SK-N-SH (cell line): ENCODE measurements around the gene SRRD. TPM values are rescaled to one million over a fixed set of nuclear protein-coding genes. Genes with fewer than 3 reads are reported as not detected.

Experiments
- CTCF ChIA-PET: fragments of 300-600, 350-600 bp; formaldehyde crosslinking; extraction: SDS; loops from one replicate; lab custom pipeline; 2021; lab: Yijun Ruan, JAX
- POLR2A ChIA-PET: fragments of 350-600 bp; sonication (Branson Sonifier 250); formaldehyde crosslinking; extraction: SDS; loops from one replicate; lab custom pipeline; 2020; ENCODE audit warnings: antibody characterized with exemption, inconsistent platforms; lab: Yijun Ruan, JAX
- DNase-seq: peaks from one replicate; pipeline ENCODE4 v3.0.0; 2012
- H2AFZ ChIP-seq: fragments of 200-600 bp; sonication (generic); 2 replicates; pipeline ENCODE4 v1.8.1; 2016; ENCODE audit warnings: antibody characterized with exemption, mild to moderate bottlenecking, low read depth
- H3F3A ChIP-seq: fragments of 200-600 bp; sonication (generic); replicated peaks from 2 replicates; pipeline ENCODE3; 2016; ENCODE audit warnings: antibody characterized with exemption, mild to moderate bottlenecking; ENCODE audit not compliant: insufficient read depth
- H3K27ac ChIP-seq, 2 experiments: fragments of 200-500 bp in 1 of 2; fragments of 200-600 bp in 1 of 2; sonication (Bioruptor generic) in 1 of 2; sonication (generic), shearing (Covaris generic) in 1 of 2; 2 replicates each; pipeline versions ENCODE4 v1.5.1 to v1.6.1; 2014 to 2016; ENCODE audit warnings: low read depth in 2 of 2, inconsistent platforms in 1 of 2, low read length in 1 of 2, mild to moderate bottlenecking in 1 of 2, mixed read lengths in 1 of 2
- H3K27me3 ChIP-seq: fragments of 200-600 bp; sonication (generic), shearing (Covaris generic); 2 replicates; pipeline ENCODE4 v1.6.1; 2016; ENCODE audit warnings: mixed run types; ENCODE audit not compliant: insufficient read depth
- H3K36me3 ChIP-seq, 2 experiments: fragments of 200-500 bp in 1 of 2; fragments of 200-600 bp in 1 of 2; sonication (Bioruptor generic) in 1 of 2; sonication (generic) in 1 of 2; replicated peaks in 1 of 2; 2 replicates each; pipeline versions ENCODE3 to v1.5.1; 2014 to 2016; ENCODE audit warnings: low read length in 1 of 2, mild to moderate bottlenecking in 1 of 2; ENCODE audit not compliant: insufficient read depth in 2 of 2, control insufficient read depth in 1 of 2
- H3K4me1 ChIP-seq, 2 experiments: fragments of 200-500 bp in 1 of 2; fragments of 200-600 bp in 1 of 2; sonication (Bioruptor generic) in 1 of 2; sonication (generic), shearing (Covaris generic) in 1 of 2; 2 replicates each; pipeline versions ENCODE4 v1.5.1 to v1.6.1; 2014 to 2016; ENCODE audit warnings: low read depth in 1 of 2, low read length in 1 of 2, mixed run types in 1 of 2; ENCODE audit not compliant: insufficient read depth in 2 of 2, control insufficient read depth in 1 of 2
- H3K4me2 ChIP-seq: fragments of 200-600 bp; sonication (generic), shearing (Covaris generic); 2 replicates; pipeline ENCODE4 v1.6.1; 2017; ENCODE audit warnings: mixed run types
- H3K4me3 ChIP-seq, 2 experiments: fragments of 200-500 bp in 1 of 2; fragments of 200-600 bp in 1 of 2; sonication (Bioruptor generic) in 1 of 2; sonication (generic), shearing (Covaris generic) in 1 of 2; 2 replicates each; pipeline versions ENCODE4 v1.5.1 to v1.8.1; 2014 to 2016; ENCODE audit warnings: low read depth in 2 of 2, inconsistent platforms in 1 of 2, low read length in 1 of 2, mild to moderate bottlenecking in 1 of 2, mixed read lengths in 1 of 2, moderate library complexity in 1 of 2
- H3K79me2 ChIP-seq: fragments of 200-600 bp; sonication (generic); 2 replicates; pipeline ENCODE4 v1.8.1; 2017; ENCODE audit warnings: mild to moderate bottlenecking; ENCODE audit not compliant: insufficient read depth
- H3K9ac ChIP-seq: fragments of 200-600 bp; sonication (generic); 2 replicates; pipeline ENCODE4 v1.6.1; 2017; ENCODE audit warnings: mixed run types
- H3K9me2 ChIP-seq: fragments of 200-600 bp; sonication (generic); 2 replicates; pipeline ENCODE4 v1.6.1; 2017; ENCODE audit warnings: mixed run types
- H3K9me3 ChIP-seq: fragments of 200-600 bp; sonication (generic); 2 replicates; pipeline ENCODE4 v1.6.1; 2017; ENCODE audit warnings: mixed run types, mild to moderate bottlenecking, moderate library complexity
- H4K20me1 ChIP-seq: fragments of 200-600 bp; sonication (generic); 2 replicates; pipeline ENCODE4 v1.6.1; 2017; ENCODE audit warnings: mild to moderate bottlenecking, mixed run types; ENCODE audit not compliant: insufficient read depth
- CHD2 ChIP-seq: fragments of 150-350 bp; IDR thresholded peaks from 2 replicates; pipeline ENCODE4 v1.6.1; 2018; ENCODE audit warnings: low read length; ENCODE audit not compliant: partially characterized antibody
- EZH2phosphoT487 ChIP-seq: fragments of 200-600 bp; sonication (generic); IDR thresholded peaks from 2 replicates; pipeline ENCODE4 v1.6.1; 2017; ENCODE audit warnings: low read depth, mixed run types, mild to moderate bottlenecking, antibody characterized with exemption, moderate library complexity, borderline replicate concordance
- FOXM1 ChIP-seq: IDR thresholded peaks from 2 replicates; pipeline ENCODE4 v1.4.0; 2012; ENCODE audit warnings: low read depth, mild to moderate bottlenecking
- GATA2 ChIP-seq: sonication (generic); formaldehyde crosslinking; IDR thresholded peaks from 2 replicates; pipeline ENCODE4 v1.5.0; 2020; ENCODE audit warnings: mild to moderate bottlenecking, missing genetic modification reagents
- NFIC ChIP-seq: IDR thresholded peaks from 2 replicates; pipeline ENCODE4 v1.4.0; 2012; ENCODE audit warnings: borderline replicate concordance
- NRF1 ChIP-seq: IDR thresholded peaks from 2 replicates; pipeline ENCODE4 v1.6.1; 2012; ENCODE audit warnings: low read depth, mild to moderate bottlenecking, low read length
- RAD21 ChIP-seq: IDR thresholded peaks from 2 replicates; pipeline ENCODE4 v1.6.1; 2012; ENCODE audit warnings: mild to moderate bottlenecking, low read length
- RFX5 ChIP-seq: IDR thresholded peaks from 2 replicates; pipeline ENCODE4 v1.6.1; 2012; ENCODE audit warnings: mild to moderate bottlenecking, improper control_type of control experiment, low read length
- RXRA ChIP-seq: IDR thresholded peaks from 2 replicates; pipeline ENCODE4 v1.4.0; 2012; ENCODE audit warnings: low read depth, mild to moderate bottlenecking, borderline replicate concordance
- SIN3A ChIP-seq: IDR thresholded peaks from 2 replicates; pipeline ENCODE4 v1.6.1; 2012; ENCODE audit warnings: low read depth, mild to moderate bottlenecking, low read length, moderate library complexity, borderline replicate concordance
- SMC3 ChIP-seq: IDR thresholded peaks from 2 replicates; pipeline ENCODE4 v1.6.1; 2012; ENCODE audit warnings: low read depth, low read length, improper control_type of control experiment
- TAF1 ChIP-seq: IDR thresholded peaks from 2 replicates; pipeline ENCODE4 v1.6.1; 2012; ENCODE audit warnings: low read depth, mild to moderate bottlenecking, low read length, moderate library complexity, borderline replicate concordance
- USF2 ChIP-seq: fragments of 150-350 bp; IDR thresholded peaks from 2 replicates; pipeline ENCODE4 v1.6.1; 2017; ENCODE audit warnings: antibody characterized with exemption, low read length, low read depth, borderline replicate concordance
- ZBTB33 ChIP-seq: IDR thresholded peaks from 2 replicates; pipeline ENCODE4 v1.4.0; 2012; ENCODE audit warnings: low read depth, borderline replicate concordance
- WGBS: methylation state at CpG from one replicate; pipeline ENCODE4 v1.1.6; 2017; ENCODE audit warnings: low lambda C conversion rate; 5-methylcytosine and 5-hydroxymethylcytosine counted together
- polyA plus RNA-seq, 3 experiments: library from polyadenylated mRNA; depleted of rRNA; stranded (reverse); fragments of >200 nt; gene quantifications; 2 replicates each; pipeline ENCODE4 v1.2.3, GENCODE V29; 2012
- TF ChIP-seq, protein P1 (sequence below): fragments of 200-600 bp; sonication (generic); IDR thresholded peaks from 2 replicates; pipeline ENCODE4 v1.6.1; 2017; ENCODE audit warnings: antibody characterized with exemption, mild to moderate bottlenecking, moderate library complexity

Gene SRRD
- polyA plus RNA-seq, 1 of the 3 experiments (the other 2 are of a cell fraction), result 12.9 TPM

- Histone ChIP-seq H3K27me3 (no peaks in the 10 kb centered on the region), H4K20me1 (no peaks in the 10 kb centered on the region)
- TF ChIP-seq GATA2 (CRISPR knock-in tag), result no peak
- no peak for TF ChIP-seq RAD21
- TF ChIP-seq RXRA, result no peak
- no peak for TF ChIP-seq SMC3
- TF ChIP-seq, protein P1, sequence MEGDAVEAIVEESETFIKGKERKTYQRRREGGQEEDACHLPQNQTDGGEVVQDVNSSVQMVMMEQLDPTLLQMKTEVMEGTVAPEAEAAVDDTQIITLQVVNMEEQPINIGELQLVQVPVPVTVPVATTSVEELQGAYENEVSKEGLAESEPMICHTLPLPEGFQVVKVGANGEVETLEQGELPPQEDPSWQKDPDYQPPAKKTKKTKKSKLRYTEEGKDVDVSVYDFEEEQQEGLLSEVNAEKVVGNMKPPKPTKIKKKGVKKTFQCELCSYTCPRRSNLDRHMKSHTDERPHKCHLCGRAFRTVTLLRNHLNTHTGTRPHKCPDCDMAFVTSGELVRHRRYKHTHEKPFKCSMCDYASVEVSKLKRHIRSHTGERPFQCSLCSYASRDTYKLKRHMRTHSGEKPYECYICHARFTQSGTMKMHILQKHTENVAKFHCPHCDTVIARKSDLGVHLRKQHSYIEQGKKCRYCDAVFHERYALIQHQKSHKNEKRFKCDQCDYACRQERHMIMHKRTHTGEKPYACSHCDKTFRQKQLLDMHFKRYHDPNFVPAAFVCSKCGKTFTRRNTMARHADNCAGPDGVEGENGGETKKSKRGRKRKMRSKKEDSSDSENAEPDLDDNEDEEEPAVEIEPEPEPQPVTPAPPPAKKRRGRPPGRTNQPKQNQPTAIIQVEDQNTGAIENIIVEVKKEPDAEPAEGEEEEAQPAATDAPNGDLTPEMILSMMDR, result no peak
- no peak for TF ChIP-seq RFX5
- no peak for TF ChIP-seq USF2
- no peak for TF ChIP-seq NFIC
- no peak for TF ChIP-seq EZH2phosphoT487
- TF ChIP-seq SIN3A, result no peak
- no peak for TF ChIP-seq FOXM1
- no peak for TF ChIP-seq CHD2
- no peak for TF ChIP-seq NRF1
- TF ChIP-seq, all 33 proteins: peak for 0
- Histone ChIP-seq H3K4me2 (no peak overlapping the region), H2AFZ (no peak overlapping the region), H3K4me1 (no peaks in the 10 kb centered on the region; a peak in 1 of 4 replicates), H3K9me2 (no peaks in the 10 kb centered on the region), H3K9me3 (no peaks in the 10 kb centered on the region), H3F3A (no peaks in the 10 kb centered on the region), H3K4me3 (no peak overlapping the region), H3K36me3 (peaks cover 0 to 6% of the 10 kb centered on the region in 2 experiments), H3K27ac (no peak overlapping the region), H3K9ac (no peak overlapping the region), H3K79me2 (no peaks in the 10 kb centered on the region)
- DNase-seq, result no peak
- POLR2A ChIA-PET, result interaction anchor here (1.2 kb wide), 1 partner anchor 15 kb away, joined by 3 read pairs; no protein-coding TSS in a partner anchor
- CTCF ChIA-PET, result interaction anchor here (0.6 to 2.4 kb wide), 3 partner anchors 16 to 1249 kb away, joined by 3 to 10 read pairs (median 3); no protein-coding TSS in a partner anchor
- 91% methylated on average over 8 of the region's 15 CpGs for WGBS
Observed at GRCh38 chr22:26445577-26446275, 38.0 kb upstream of the SRRD start.

DNA sequence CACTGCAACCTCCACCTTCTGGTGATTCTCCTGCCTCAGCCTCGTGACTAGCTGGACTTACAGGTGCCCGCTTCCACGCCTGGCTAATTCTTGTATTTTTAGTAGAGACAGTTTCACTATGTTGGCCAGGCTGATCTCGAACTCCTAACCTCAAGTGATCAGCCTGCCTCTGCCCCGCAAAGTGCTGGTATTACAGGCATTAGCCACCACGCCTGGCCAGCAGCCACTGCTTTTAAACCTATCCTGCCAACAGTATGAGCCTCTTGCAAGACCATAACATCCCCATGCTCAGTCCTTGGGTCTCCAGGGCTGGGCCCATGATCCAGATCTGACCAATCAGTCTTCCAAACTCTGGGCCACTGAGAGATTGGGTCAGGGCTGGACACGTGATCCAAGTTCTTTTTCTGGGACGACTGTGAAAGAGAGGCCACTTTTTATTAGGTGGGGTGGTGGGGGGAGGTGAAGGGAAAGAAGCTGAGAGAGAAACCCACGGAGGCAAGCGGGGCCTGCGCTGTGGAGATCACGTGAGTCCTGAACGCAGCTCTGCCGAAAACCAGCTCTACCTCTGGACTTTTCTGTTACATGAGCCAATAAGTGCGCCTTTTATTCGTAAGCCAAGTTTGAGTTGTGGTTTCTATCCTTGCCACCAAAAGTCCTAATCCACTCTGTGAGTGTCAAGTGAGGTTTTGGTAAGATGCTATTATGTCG is 36.7 kb upstream of the SRRD start:
- Histone ChIP-seq H3K36me3 (peaks cover 0 to 15% of the 10 kb centered on the region in 2 experiments), H3K9ac (no peak overlapping the region), H3F3A (no peaks in the 10 kb centered on the region), H3K9me2 (no peaks in the 10 kb centered on the region), H3K27me3 (no peaks in the 10 kb centered on the region), H3K9me3 (no peaks in the 10 kb centered on the region), H3K79me2 (no peaks in the 10 kb centered on the region), H2AFZ (no peak overlapping the region), H3K4me1 (no peaks in the 10 kb centered on the region; a peak in 1 of 4 replicates), H3K27ac (no peak overlapping the region), H4K20me1 (no peaks in the 10 kb centered on the region), H3K4me3 (no peak overlapping the region)
- POLR2A ChIA-PET, result no interaction called here
- CTCF ChIA-PET, result interaction anchor here (2.4 kb wide), 1 partner anchor 15 kb away, joined by 10 read pairs; no protein-coding TSS in a partner anchor
- no peak for DNase-seq
- no peak for TF ChIP-seq TAF1
- TF ChIP-seq ZBTB33, result no peak
- TF ChIP-seq NFIC, result no peak
- TF ChIP-seq RAD21, result no peak
- TF ChIP-seq, all 33 proteins: peak for 0
- WGBS, result 89% methylated on average over 17 of the region's 17 CpGs
- H3K4me2 ChIP-seq, result no peak overlapping the region
